ENCODE measurements around the gene MRPS33.

- TF ChIP-seq CTCF (IDR thresholded peaks at IDR 0.05; ENCODE audit: extremely low read depth in 1 of 2, insufficient read depth in 1 of 2, low read depth in 1 of 2, low read length in 2 of 2) (no peak), EZH2 (IDR thresholded peaks at IDR 0.05; ENCODE audit: borderline replicate concordance, low read depth, low read length, severe bottlenecking) (no peak), POLR2AphosphoS5 (IDR thresholded peaks at IDR 0.05; ENCODE audit: insufficient read depth, low read depth, low read length) (no peak), MAX (IDR thresholded peaks at IDR 0.05; ENCODE audit: insufficient read depth, insufficient read length) (no peak), POLR2A (IDR thresholded peaks at IDR 0.05; ENCODE audit: low read depth, low read length) (no peak), JUN (IDR thresholded peaks at IDR 0.05; ENCODE audit: borderline replicate concordance, insufficient read depth, insufficient read length, low read depth) (no peak), MYC (IDR thresholded peaks at IDR 0.05; ENCODE audit: low read depth, low read length) (no peak), FOS (IDR thresholded peaks at IDR 0.05; ENCODE audit: borderline replicate concordance, insufficient read depth, low read length) (no peak)
Observed at GRCh38 chr7:140992422-140992821, 22.3 kb downstream of the MRPS33 start.

Data from endothelial cell of umbilical vein (primary cell).